K562 (cell line): Measurements from ENCODE around the gene RPN1. TPM values are rescaled to one million over a fixed set of nuclear protein-coding genes. Genes with fewer than 3 reads are reported as not detected.
A peak's percentile ranks its signal among the peaks of the same experiment; 100 is the strongest.

ENCODE experiments used
- CLOCK ChIP-seq: fragments of 250-450 bp; sonication (Bioruptor Pico); IDR thresholded peaks from 2 replicates; pipeline ENCODE4 v1.4.0; 2020; ENCODE audit warnings: mild to moderate bottlenecking, moderate library complexity, borderline replicate concordance
- FOXJ2 ChIP-seq: fragments of 200-800 bp; sonication (Bioruptor generic); IDR thresholded peaks from 2 replicates; pipeline ENCODE4 v1.6.1; 2016; ENCODE audit warnings: missing genetic modification characterization, missing compliant biosample characterization
- KAT7 ChIP-seq: sonication (generic); formaldehyde crosslinking; IDR thresholded peaks from 2 replicates; pipeline ENCODE4 v1.8.0; 2022; ENCODE audit warnings: missing genetic modification reagents, mild to moderate bottlenecking, borderline replicate concordance
- MEF2A ChIP-seq: IDR thresholded peaks from 2 replicates; pipeline ENCODE4 v1.6.1; 2011; ENCODE audit warnings: low read depth, mild to moderate bottlenecking, low read length, moderate library complexity; ENCODE audit not compliant: control insufficient read depth
- NCOA1 ChIP-seq: fragments of 450-650 bp; IDR thresholded peaks from 2 replicates; pipeline ENCODE4 v1.6.1; 2016; ENCODE audit warnings: low read depth
- PCBP2 ChIP-seq: fragments of 200-400 bp; formaldehyde crosslinking; IDR thresholded peaks from 2 replicates; pipeline ENCODE4 v1.6.1; 2018; ENCODE audit warnings: low read length, low read depth, mild to moderate bottlenecking, moderate library complexity; ENCODE audit not compliant: poor library complexity, severe bottlenecking
- POLR3G ChIP-seq: IDR thresholded peaks from 2 replicates; pipeline ENCODE4 v1.6.1; 2011; ENCODE audit not compliant: insufficient read length, insufficient replicate concordance; ENCODE audit errors: extremely low read depth
- PRMT5 ChIP-seq: sonication (generic); formaldehyde crosslinking; IDR thresholded peaks from 2 replicates; pipeline ENCODE4 v1.5.0; 2020; ENCODE audit warnings: missing genetic modification reagents
- RBM25 ChIP-seq: fragments of 200-400 bp; formaldehyde crosslinking; IDR thresholded peaks from 2 replicates; pipeline ENCODE4 v1.6.1; 2018; ENCODE audit warnings: low read length, low read depth, moderate library complexity; ENCODE audit not compliant: severe bottlenecking
- SRF ChIP-seq, 2 experiments: fragments of 250-450, 450-650 bp in 1 of 2; sonication (Bioruptor Pico) in 1 of 2; sonication (generic) in 1 of 2; formaldehyde crosslinking; IDR thresholded peaks; 2 replicates each; pipeline versions ENCODE4 v1.5.0 to v1.5.1; 2020 to 2022; ENCODE audit warnings: mild to moderate bottlenecking in 1 of 2, missing genetic modification reagents in 1 of 2
- TAF15 ChIP-seq: fragments of 200-400 bp; formaldehyde crosslinking; IDR thresholded peaks from 2 replicates; pipeline ENCODE4 v1.6.1; 2017; ENCODE audit warnings: mild to moderate bottlenecking, low read depth, low read length, moderate library complexity
- TBP ChIP-seq: optimal IDR thresholded peaks from 2 replicates; pipeline ENCODE3; 2011; ENCODE audit warnings: low read depth, low read length, improper control_type of control experiment
- YBX1 ChIP-seq: fragments of 450-650 bp; IDR thresholded peaks from 2 replicates; pipeline ENCODE4 v1.7.1; 2016; ENCODE audit warnings: mild to moderate bottlenecking
- ZNF280A ChIP-seq: fragments of 450-650 bp; IDR thresholded peaks from 2 replicates; pipeline ENCODE4 v1.6.1; 2018; ENCODE audit warnings: mild to moderate bottlenecking, low read depth; ENCODE audit not compliant: partially characterized antibody
- ZNF316 ChIP-seq: fragments of 450-650 bp; IDR thresholded peaks from 2 replicates; pipeline ENCODE4 v1.6.1; 2016
- ZNF561 ChIP-seq: fragments of 450-650 bp; formaldehyde crosslinking; conservative IDR thresholded peaks from 2 replicates; pipeline ENCODE4 v1.4.0; 2020; ENCODE audit warnings: mild to moderate bottlenecking, moderate library complexity
- ZNF589 ChIP-seq: fragments of 200-800 bp; sonication (Bioruptor generic); IDR thresholded peaks from 2 replicates; pipeline ENCODE4 v1.6.1; 2016; ENCODE audit warnings: low read depth, missing genetic modification characterization, missing compliant biosample characterization
- ZNF695 ChIP-seq: fragments of 450-650 bp; formaldehyde crosslinking; IDR thresholded peaks from 2 replicates; pipeline ENCODE4 v1.4.0; 2020; ENCODE audit warnings: mild to moderate bottlenecking, moderate library complexity
- polyA plus RNA-seq, 8 experiments: library from polyadenylated mRNA; depleted of rRNA in 4 of 8; stranded (reverse) in 5 of 8; unstranded in 3 of 8; fragments of >200 nt; fragmentation: Nextera tagmentation in 2 of 8; fragmentation: Illumina TruSeq in 1 of 8; extraction: Ambion mirVana in 2 of 8; extraction: Trizol in 1 of 8; gene quantifications; 2 replicates each; pipeline versions ENCODE4 v1.2.1 to v1.2.3, GENCODE V29; 2011 to 2014; ENCODE audit warnings: inconsistent platforms in 1 of 8, missing spikeins in 1 of 8
- total RNA-seq, 7 experiments: library from RNA; depleted of rRNA in 6 of 7; stranded (reverse); fragments of >200 nt in 6 of 7; fragmentation: Illumina TruSeq in 2 of 7; extraction: Trizol in 2 of 7; gene quantifications; 2 replicates each; pipeline versions ENCODE4 v1.2.1 to v1.2.3, GENCODE V29; 2011 to 2021; ENCODE audit warnings: low replicate concordance in 1 of 7
- TF ChIP-seq, protein P1 (sequence below), 2 experiments: fragments of 150-350 bp in 1 of 2; IDR thresholded peaks; 2 replicates each; pipeline ENCODE4 v1.6.1; 2012 to 2016; ENCODE audit warnings: low read depth in 2 of 2, low read length in 2 of 2, mild to moderate bottlenecking in 1 of 2, moderate library complexity in 1 of 2

Gene RPN1
- total and polyA plus RNA-seq, 9 of the 15 experiments (the other 6 are each of a cell fraction or from before 2014, with no cell fraction given): 39.5 to 300 (median 148) TPM

- TF ChIP-seq ZNF561 (CRISPR knock-in tag): no peak
- peak in 1 of 2 experiments; percentile 35; a peak in 1 of 4 replicates for TF ChIP-seq SRF (CRISPR knock-in tag; IDR thresholded peaks at IDR 0.05)
- TF ChIP-seq PRMT5: no peak
- TF ChIP-seq NCOA1: no peak; the same call in 1 of the 2 replicates
- TF ChIP-seq ZNF695 (CRISPR knock-in tag): no peak
- TF ChIP-seq PCBP2: no peak
- TF ChIP-seq MEF2A: no peak
- TF ChIP-seq FOXJ2 (tag): no peak
- TF ChIP-seq ZNF589 (CRISPR knock-in tag): no peak
- no peak for TF ChIP-seq RBM25
- no peak for TF ChIP-seq TAF15
- TF ChIP-seq KAT7 (CRISPR knock-in tag): no peak; the same call in 1 of the 2 replicates
- TF ChIP-seq CLOCK: no peak
- TF ChIP-seq, protein P1, sequence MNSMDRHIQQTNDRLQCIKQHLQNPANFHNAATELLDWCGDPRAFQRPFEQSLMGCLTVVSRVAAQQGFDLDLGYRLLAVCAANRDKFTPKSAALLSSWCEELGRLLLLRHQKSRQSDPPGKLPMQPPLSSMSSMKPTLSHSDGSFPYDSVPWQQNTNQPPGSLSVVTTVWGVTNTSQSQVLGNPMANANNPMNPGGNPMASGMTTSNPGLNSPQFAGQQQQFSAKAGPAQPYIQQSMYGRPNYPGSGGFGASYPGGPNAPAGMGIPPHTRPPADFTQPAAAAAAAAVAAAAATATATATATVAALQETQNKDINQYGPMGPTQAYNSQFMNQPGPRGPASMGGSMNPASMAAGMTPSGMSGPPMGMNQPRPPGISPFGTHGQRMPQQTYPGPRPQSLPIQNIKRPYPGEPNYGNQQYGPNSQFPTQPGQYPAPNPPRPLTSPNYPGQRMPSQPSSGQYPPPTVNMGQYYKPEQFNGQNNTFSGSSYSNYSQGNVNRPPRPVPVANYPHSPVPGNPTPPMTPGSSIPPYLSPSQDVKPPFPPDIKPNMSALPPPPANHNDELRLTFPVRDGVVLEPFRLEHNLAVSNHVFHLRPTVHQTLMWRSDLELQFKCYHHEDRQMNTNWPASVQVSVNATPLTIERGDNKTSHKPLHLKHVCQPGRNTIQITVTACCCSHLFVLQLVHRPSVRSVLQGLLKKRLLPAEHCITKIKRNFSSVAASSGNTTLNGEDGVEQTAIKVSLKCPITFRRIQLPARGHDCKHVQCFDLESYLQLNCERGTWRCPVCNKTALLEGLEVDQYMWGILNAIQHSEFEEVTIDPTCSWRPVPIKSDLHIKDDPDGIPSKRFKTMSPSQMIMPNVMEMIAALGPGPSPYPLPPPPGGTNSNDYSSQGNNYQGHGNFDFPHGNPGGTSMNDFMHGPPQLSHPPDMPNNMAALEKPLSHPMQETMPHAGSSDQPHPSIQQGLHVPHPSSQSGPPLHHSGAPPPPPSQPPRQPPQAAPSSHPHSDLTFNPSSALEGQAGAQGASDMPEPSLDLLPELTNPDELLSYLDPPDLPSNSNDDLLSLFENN (IDR thresholded peaks at IDR 0.05; ENCODE audit: low read depth in 2 of 2, low read length in 2 of 2): no peak
- TF ChIP-seq YBX1: no peak
- TF ChIP-seq ZNF280A: no peak
- peak; percentile 97 for TF ChIP-seq TBP
- TF ChIP-seq ZNF316: no peak
- no peak for TF ChIP-seq POLR3G
Measured at GRCh38 chr3:128680603-128681368, 30.2 kb upstream of the RPN1 start (continued).
